Ovary (tissue), 3 donors: ENCODE data around the gene PDIA3.

Experiments used
- CTCF ChIP-seq, 3 donors: fragments of 450-650 bp in 2 of 3; fragments of 200-600 bp in 1 of 3; IDR thresholded peaks; one replicate each; pipeline versions ENCODE4 v1.5.1 to v1.8.0; 2016 to 2022; ENCODE audit warnings: antibody characterized with exemption in 3 of 3, mild to moderate bottlenecking in 1 of 3
- POLR2A ChIP-seq: fragments of 450-650 bp; IDR thresholded peaks from one replicate; pipeline ENCODE4 v1.6.1; 2017; ENCODE audit warnings: antibody characterized with exemption, mild to moderate bottlenecking, moderate library complexity
- donor health status: DM: no; HTN: no; CAD: no.

GRCh38 chr15:43776718-43777266, 30.6 kb downstream of the PDIA3 start, which contains the start of gene ELL3:
- TF ChIP-seq POLR2A (no peak), CTCF (IDR thresholded peaks at IDR 0.05) (no peak)
